Endothelial cell of umbilical vein (primary cell): ENCODE measurements around the gene CD300C. TPM values are rescaled to one million over a fixed set of nuclear protein-coding genes. Genes with fewer than 3 reads are reported as not detected.

Source experiments
- BruUV-seq: library from RNA; stranded (reverse); fragments of 400-500 nt; replicated peaks from 2 replicates; lab custom pipeline; 2021; lab: Mats Ljungman, UMichigan
- CTCF ChIA-PET: fragments of 300-600, 350-600 bp; sonication (Branson Sonifier 250); formaldehyde crosslinking; loops from one replicate; lab custom pipeline; 2021; ENCODE audit warnings: antibody characterized with exemption, inconsistent platforms; lab: Charles Lee
- POLR2A ChIA-PET: fragments of 300-600, 350-600 bp; sonication (Branson Sonifier 250); formaldehyde crosslinking; loops from one replicate; lab custom pipeline; 2021; ENCODE audit warnings: antibody characterized with exemption, inconsistent platforms; lab: Charles Lee
- DNase-seq: peaks from one replicate; pipeline ENCODE4 v3.0.0-alpha.2; 2011; ENCODE audit warnings: low read depth, low spot score
- FAIRE-seq: peaks from 2 replicates; lab custom pipeline; 2011; peaks lifted over from hg19 to GRCh38; lab: Jason Lieb, UNC
- H2AFZ ChIP-seq: 2 replicates; pipeline ENCODE4 v1.6.0; 2012; ENCODE audit warnings: low read depth, low read length, control low read depth, inconsistent platforms
- H3K27ac ChIP-seq: 2 replicates; pipeline ENCODE4 v1.5.1; 2011; ENCODE audit warnings: low read depth, mild to moderate bottlenecking, control low read depth, low read length, moderate library complexity; ENCODE audit not compliant: insufficient read depth
- H3K27me3 ChIP-seq, 2 experiments: 2 replicates each; pipeline versions ENCODE4 v1.6.0 to v1.6.1; 2011; ENCODE audit warnings: low read length in 2 of 2, mixed read lengths in 1 of 2; ENCODE audit not compliant: control insufficient read depth in 2 of 2, insufficient read depth in 2 of 2
- H3K36me3 ChIP-seq, 2 experiments: 2 replicates in 1 of 2; 3 replicates in 1 of 2; pipeline ENCODE4 v1.5.1; 2011; ENCODE audit warnings: low read length in 2 of 2, mild to moderate bottlenecking in 1 of 2, moderate library complexity in 1 of 2; ENCODE audit not compliant: control insufficient read depth in 2 of 2, insufficient read depth in 2 of 2; ENCODE audit errors: extremely low read depth in 1 of 2
- H3K4me1 ChIP-seq: 3 replicates; pipeline ENCODE4 v1.5.1; 2011; ENCODE audit warnings: mild to moderate bottlenecking, low read length; ENCODE audit not compliant: control insufficient read depth, insufficient read depth; ENCODE audit errors: extremely low read depth
- H3K4me2 ChIP-seq: 2 replicates; pipeline ENCODE4 v1.6.1; 2011; ENCODE audit warnings: low read length, control low read depth, mixed read lengths; ENCODE audit not compliant: insufficient read depth
- H3K4me3 ChIP-seq, 3 experiments: fragments of 200-600 bp in 1 of 3; sonication (generic), shearing (Covaris generic) in 1 of 3; replicated peaks in 1 of 3; 2 replicates each; pipeline ENCODE4 v1.5.1; 2011 to 2016; ENCODE audit warnings: control low read depth in 3 of 3, low read length in 3 of 3, mild to moderate bottlenecking in 2 of 3, inconsistent platforms in 1 of 3, low read depth in 1 of 3, moderate library complexity in 1 of 3; ENCODE audit not compliant: insufficient read depth in 1 of 3
- H3K79me2 ChIP-seq: 2 replicates; pipeline ENCODE4 v1.6.0; 2012; ENCODE audit warnings: low read length, inconsistent platforms; ENCODE audit not compliant: control insufficient read depth, insufficient read depth
- H3K9ac ChIP-seq: replicated peaks from 2 replicates; pipeline ENCODE3; 2011; ENCODE audit warnings: low read length, control low read depth; ENCODE audit not compliant: insufficient read depth; ENCODE audit errors: extremely low read depth
- H3K9me1 ChIP-seq: replicated peaks from 3 replicates; pipeline ENCODE4 v1.6.0; 2011; ENCODE audit warnings: mild to moderate bottlenecking, low read length; ENCODE audit not compliant: control insufficient read depth, insufficient read depth; ENCODE audit errors: extremely low read depth
- H3K9me3 ChIP-seq: replicated peaks from 2 replicates; pipeline ENCODE4 v1.5.1; 2012; ENCODE audit warnings: low read length, inconsistent platforms; ENCODE audit not compliant: control insufficient read depth, insufficient read depth
- H4K20me1 ChIP-seq: replicated peaks from 2 replicates; pipeline ENCODE3; 2011; ENCODE audit warnings: mild to moderate bottlenecking, low read length; ENCODE audit not compliant: control insufficient read depth, insufficient read depth; ENCODE audit errors: extremely low read depth
- EZH2 ChIP-seq: IDR thresholded peaks from 2 replicates; pipeline ENCODE4 v1.6.1; 2012; ENCODE audit warnings: borderline replicate concordance, low read depth, mild to moderate bottlenecking, moderate library complexity, low read length, inconsistent platforms; ENCODE audit not compliant: severe bottlenecking
- FOS ChIP-seq: IDR thresholded peaks from 2 replicates; pipeline ENCODE4 v1.6.1; 2011; ENCODE audit warnings: mild to moderate bottlenecking, low read length, moderate library complexity, borderline replicate concordance; ENCODE audit not compliant: insufficient read depth
- GATA2 ChIP-seq: IDR thresholded peaks from 2 replicates; pipeline ENCODE4 v1.7.0; 2011; ENCODE audit warnings: low read depth, mild to moderate bottlenecking, moderate library complexity, mixed read lengths, low read length; ENCODE audit not compliant: insufficient read length, insufficient read depth
- JUN ChIP-seq: IDR thresholded peaks from 2 replicates; pipeline ENCODE4 v1.6.1; 2011; ENCODE audit warnings: borderline replicate concordance, low read depth; ENCODE audit not compliant: insufficient read length, insufficient read depth
- MYC ChIP-seq: IDR thresholded peaks from one replicate; pipeline ENCODE4 v1.6.1; 2011; ENCODE audit warnings: mild to moderate bottlenecking, low read depth, low read length
- POLR2A ChIP-seq: IDR thresholded peaks from 2 replicates; pipeline ENCODE4 v1.6.1; 2012; ENCODE audit warnings: low read depth, mild to moderate bottlenecking, control low read depth, low read length
- POLR2AphosphoS5 ChIP-seq: IDR thresholded peaks from 2 replicates; pipeline ENCODE4 v1.6.1; 2012; ENCODE audit warnings: low read depth, mild to moderate bottlenecking, control low read depth, low read length, moderate library complexity; ENCODE audit not compliant: insufficient read depth
- dilution Hi-C: fragments of 300-500 bp; cut with MboI; formaldehyde crosslinking; loops from one replicate; pipeline ENCODE4 v1.15.0; 2019; ENCODE audit warnings: low sequenced_read_pairs; ENCODE audit not compliant: extremely low pct_ligation_motif_present
- intact Hi-C: fragments of 100-400 bp; cut with micrococcal nuclease; formaldehyde crosslinking; loops from one replicate; pipeline ENCODE4 v1.10.0; 2022
- polyA plus RNA-seq, 4 experiments: library from polyadenylated mRNA; depleted of rRNA in 3 of 4; stranded (reverse) in 3 of 4; unstranded in 1 of 4; fragments of >200 nt; gene quantifications; 2 replicates each; pipeline versions ENCODE4 v1.2.1 to v1.2.3, GENCODE V29; 2011 to 2012; ENCODE audit warnings: missing spikeins in 1 of 4
- total RNA-seq: library from RNA; stranded (reverse); gene quantifications from 2 replicates; pipeline ENCODE4 v1.2.3, GENCODE V29; 2021
- TF ChIP-seq, protein P1 (sequence below): IDR thresholded peaks from 2 replicates; pipeline ENCODE4 v1.6.1; 2011; ENCODE audit not compliant: insufficient read depth, insufficient read length
- TF ChIP-seq, protein P2 (sequence below), 2 donors: IDR thresholded peaks; 1 replicate in 1 of 2; 2 replicates in 1 of 2; pipeline ENCODE4 v1.5.1; 2011; ENCODE audit warnings: low read length in 2 of 2, mild to moderate bottlenecking in 2 of 2, moderate library complexity in 2 of 2, control low read depth in 1 of 2, inconsistent platforms in 1 of 2, low read depth in 1 of 2; ENCODE audit not compliant: insufficient read depth in 1 of 2; ENCODE audit errors: extremely low read depth in 1 of 2

The CD300C gene
- total and polyA plus RNA-seq, 2 donors (not counting 3 experiments of a cell fraction or from before 2014, with no cell fraction given) = not detected

DNA sequence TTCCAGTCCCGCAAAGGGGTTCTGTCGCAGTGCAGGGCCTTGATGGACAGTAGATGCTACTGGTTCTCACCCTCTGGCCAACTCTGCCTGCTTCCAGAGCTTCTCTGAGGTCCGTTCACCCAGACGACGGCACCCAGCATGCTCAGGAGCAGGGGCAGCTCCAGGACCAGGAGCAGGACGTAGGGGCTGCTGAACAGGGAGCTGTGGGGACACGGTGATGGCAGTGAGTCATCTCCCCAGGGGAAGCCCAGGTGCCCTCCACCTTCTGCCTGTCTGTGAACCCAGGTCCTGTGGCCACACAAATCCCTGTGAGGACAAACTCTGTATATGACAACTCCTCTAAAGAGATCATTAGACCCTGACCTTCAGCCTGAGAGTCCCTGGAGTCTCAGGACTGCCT, 3.4 kb upstream of the CD300C start:
- Histone ChIP-seq H3K27me3 (no peaks in the 10 kb centered on the region), H3K36me3 (no peaks in the 10 kb centered on the region), H3K4me2 (no peak overlapping the region), H4K20me1 (no peaks in the 10 kb centered on the region), H2AFZ (no peak overlapping the region), H3K4me1 (no peaks in the 10 kb centered on the region), H3K79me2 (no peaks in the 10 kb centered on the region), H3K9ac (no peak overlapping the region), H3K9me3 (no peaks in the 10 kb centered on the region), H3K27ac (no peak overlapping the region), H3K9me1 (no peaks in the 10 kb centered on the region), H3K4me3 (no peak overlapping the region)
- BruUV-seq = no TSS peak
- TF ChIP-seq, protein P1, sequence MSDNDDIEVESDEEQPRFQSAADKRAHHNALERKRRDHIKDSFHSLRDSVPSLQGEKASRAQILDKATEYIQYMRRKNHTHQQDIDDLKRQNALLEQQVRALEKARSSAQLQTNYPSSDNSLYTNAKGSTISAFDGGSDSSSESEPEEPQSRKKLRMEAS = no peak
- TF ChIP-seq, protein P2, sequence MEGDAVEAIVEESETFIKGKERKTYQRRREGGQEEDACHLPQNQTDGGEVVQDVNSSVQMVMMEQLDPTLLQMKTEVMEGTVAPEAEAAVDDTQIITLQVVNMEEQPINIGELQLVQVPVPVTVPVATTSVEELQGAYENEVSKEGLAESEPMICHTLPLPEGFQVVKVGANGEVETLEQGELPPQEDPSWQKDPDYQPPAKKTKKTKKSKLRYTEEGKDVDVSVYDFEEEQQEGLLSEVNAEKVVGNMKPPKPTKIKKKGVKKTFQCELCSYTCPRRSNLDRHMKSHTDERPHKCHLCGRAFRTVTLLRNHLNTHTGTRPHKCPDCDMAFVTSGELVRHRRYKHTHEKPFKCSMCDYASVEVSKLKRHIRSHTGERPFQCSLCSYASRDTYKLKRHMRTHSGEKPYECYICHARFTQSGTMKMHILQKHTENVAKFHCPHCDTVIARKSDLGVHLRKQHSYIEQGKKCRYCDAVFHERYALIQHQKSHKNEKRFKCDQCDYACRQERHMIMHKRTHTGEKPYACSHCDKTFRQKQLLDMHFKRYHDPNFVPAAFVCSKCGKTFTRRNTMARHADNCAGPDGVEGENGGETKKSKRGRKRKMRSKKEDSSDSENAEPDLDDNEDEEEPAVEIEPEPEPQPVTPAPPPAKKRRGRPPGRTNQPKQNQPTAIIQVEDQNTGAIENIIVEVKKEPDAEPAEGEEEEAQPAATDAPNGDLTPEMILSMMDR (IDR thresholded peaks at IDR 0.05; ENCODE audit: extremely low read depth in 1 of 2, insufficient read depth in 1 of 2, low read depth in 1 of 2, low read length in 2 of 2) = no peak
- TF ChIP-seq GATA2 (no peak), POLR2A (no peak), POLR2AphosphoS5 (no peak)
- CTCF ChIA-PET = no interaction called here
- DNase-seq = no peak
- FAIRE-seq = no peak
- POLR2A ChIA-PET = no interaction called here
- intact Hi-C loops = no loop called here
- dilution Hi-C loops = no loop called here

DNA sequence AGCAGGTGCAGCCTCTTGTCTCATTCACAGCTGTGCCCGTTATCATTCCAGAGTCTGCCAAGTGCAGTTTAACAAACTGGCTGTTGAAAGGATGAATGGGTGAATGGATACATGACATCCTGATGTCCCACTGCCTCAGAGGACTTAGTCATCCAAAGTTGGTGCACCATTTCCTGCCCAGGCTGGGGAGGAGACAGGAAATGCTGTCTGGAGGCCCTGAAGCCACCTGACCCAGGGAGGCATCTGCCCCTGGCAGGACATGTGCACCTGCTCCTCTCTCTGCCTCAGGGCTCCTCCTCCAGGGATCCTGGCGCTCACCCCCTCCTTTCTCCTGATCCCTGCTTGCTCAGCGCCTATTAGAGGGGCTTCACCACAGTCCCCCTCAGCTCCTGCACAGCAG, 1.8 kb upstream of the CD300C start:
- BruUV-seq = no TSS peak
- H3K4me2 ChIP-seq = no peak overlapping the region
- H3K9ac ChIP-seq = no peak overlapping the region
- CTCF ChIA-PET = no interaction called here
- dilution Hi-C loops = no loop called here
- no peaks in the 10 kb centered on the region for H3K27me3 ChIP-seq
- H3K79me2 ChIP-seq = no peaks in the 10 kb centered on the region
- POLR2A ChIA-PET = no interaction called here
- intact Hi-C loops = no loop called here
- H2AFZ ChIP-seq = no peak overlapping the region
- TF ChIP-seq JUN (no peak), FOS (no peak), MYC (no peak), POLR2A (no peak), POLR2AphosphoS5 (no peak), GATA2 (no peak), EZH2 (no peak)
- TF ChIP-seq, protein P1 = no peak
- TF ChIP-seq, protein P2 (IDR thresholded peaks at IDR 0.05; ENCODE audit: extremely low read depth in 1 of 2, insufficient read depth in 1 of 2, low read depth in 1 of 2, low read length in 2 of 2) = no peak
- H3K36me3 ChIP-seq = no peaks in the 10 kb centered on the region
- H3K27ac ChIP-seq = no peak overlapping the region
- no peak overlapping the region for H3K4me3 ChIP-seq
- DNase-seq = no peak
- no peaks in the 10 kb centered on the region for H3K9me3 ChIP-seq
- no peaks in the 10 kb centered on the region for H3K9me1 ChIP-seq
- H3K4me1 ChIP-seq = no peaks in the 10 kb centered on the region
- no peak for FAIRE-seq
- no peaks in the 10 kb centered on the region for H4K20me1 ChIP-seq
